ENCODE data around the gene LDLRAD3. TPM values are rescaled to one million over a fixed set of nuclear protein-coding genes. Genes with fewer than 3 reads are reported as not detected.

LDLRAD3 gene
- total and polyA plus RNA-seq, 12 donors, result 0.87 to 5.1 (median 1.7) TPM

- peaks cover 0 to 4% (median 0%) of the 10 kb centered on the region in 9 donors for H3K36me3 ChIP-seq
- peak in 5 of 8 donors; percentile 46 to 85 (median 67) for ATAC-seq
- no peak for TF ChIP-seq CTCF (IDR thresholded peaks at IDR 0.05)
- DNase-seq, result peak in 1 of 2 donors; percentile 7
- peaks cover 0 to 26% (median 7%) of the 10 kb centered on the region in 9 donors for H3K4me1 ChIP-seq
- no peaks in the 10 kb centered on the region for H3K27me3 ChIP-seq
- peak overlapping the region in 2 of 10 donors; percentile 4 to 5 for H3K4me3 ChIP-seq
- H3K27ac ChIP-seq, result peak overlapping the region in 4 of 10 donors; percentile 20 to 48 (median 36)
- intact Hi-C loops (cut with DNase I), result no loop called here
- no peaks in the 10 kb centered on the region for H3K9me3 ChIP-seq
- 48 to 52% methylated on average over 7 of the region's 7 CpGs for WGBS, 2 donors
Measured at GRCh38 chr11:36196411-36196998, 252.6 kb downstream of the LDLRAD3 start.

- no peak overlapping the region for H3K4me3 ChIP-seq
- 96 to 98% methylated on average over 3 of the region's 3 CpGs for WGBS, 2 donors
- DNase-seq, result no peak
- intact Hi-C loops (cut with DNase I), result no loop called here
- peaks cover 0 to 4% (median 0%) of the 10 kb centered on the region in 9 donors for H3K36me3 ChIP-seq
- no peak overlapping the region for H3K27ac ChIP-seq
- peaks cover 0 to 4% (median 0%) of the 10 kb centered on the region in 7 donors for H3K27me3 ChIP-seq
- no peak for ATAC-seq
- no peaks in the 10 kb centered on the region for H3K9me3 ChIP-seq
- peaks cover 0 to 14% (median 3%) of the 10 kb centered on the region in 9 donors for H3K4me1 ChIP-seq
- TF ChIP-seq CTCF (IDR thresholded peaks at IDR 0.05), result no peak
Measured at GRCh38 chr11:36201411-36201810, 257.5 kb downstream of the LDLRAD3 start.

- DNase-seq, result no peak
- no peak for TF ChIP-seq CTCF (IDR thresholded peaks at IDR 0.05)
- Histone ChIP-seq H3K36me3 (no peaks in the 10 kb centered on the region), H3K4me1 (no peaks in the 10 kb centered on the region), H3K9me3 (no peaks in the 10 kb centered on the region), H3K27me3 (peaks cover 0 to 4% (median 0%) of the 10 kb centered on the region in 7 donors), H3K4me3 (no peak overlapping the region), H3K27ac (no peak overlapping the region)
- ATAC-seq, result no peak
- WGBS, 2 donors, result 93 to 96% methylated on average over 3 of the region's 3 CpGs
- intact Hi-C loops (cut with DNase I), result no loop called here
Measured at GRCh38 chr11:36205536-36205935, 261.7 kb downstream of the LDLRAD3 start.

- TF ChIP-seq CTCF (IDR thresholded peaks at IDR 0.05), result no peak
- ATAC-seq, result no peak
- Histone ChIP-seq H3K4me3 (no peak overlapping the region), H3K27me3 (peaks cover 0 to 3% (median 0%) of the 10 kb centered on the region in 7 donors), H3K9me3 (no peaks in the 10 kb centered on the region), H3K36me3 (no peaks in the 10 kb centered on the region), H3K4me1 (no peaks in the 10 kb centered on the region), H3K27ac (no peak overlapping the region)
- no peak for DNase-seq
- 96 to 97% methylated on average over 2 of the region's 2 CpGs for WGBS, 2 donors
- intact Hi-C loops (cut with DNase I), result no loop called here
Measured at GRCh38 chr11:36210529-36210928, 266.7 kb downstream of the LDLRAD3 start.
